GM23248 (cell line): Measurements from ENCODE around the gene HOXD12.

ENCODE experiments used
- EZH2 ChIP-seq: fragments of 200-600 bp; sonication (generic); IDR thresholded peaks from 2 replicates; pipeline ENCODE4 v1.6.1; 2018; ENCODE audit warnings: antibody characterized with exemption, mild to moderate bottlenecking; ENCODE audit not compliant: insufficient read depth, poor library complexity, severe bottlenecking
- EZH2phosphoT487 ChIP-seq: fragments of 200-600 bp; sonication (generic); IDR thresholded peaks from 2 replicates; pipeline ENCODE4 v1.6.1; 2018; ENCODE audit warnings: antibody characterized with exemption, moderate library complexity, mild to moderate bottlenecking, low read depth; ENCODE audit not compliant: insufficient read depth

DNA sequence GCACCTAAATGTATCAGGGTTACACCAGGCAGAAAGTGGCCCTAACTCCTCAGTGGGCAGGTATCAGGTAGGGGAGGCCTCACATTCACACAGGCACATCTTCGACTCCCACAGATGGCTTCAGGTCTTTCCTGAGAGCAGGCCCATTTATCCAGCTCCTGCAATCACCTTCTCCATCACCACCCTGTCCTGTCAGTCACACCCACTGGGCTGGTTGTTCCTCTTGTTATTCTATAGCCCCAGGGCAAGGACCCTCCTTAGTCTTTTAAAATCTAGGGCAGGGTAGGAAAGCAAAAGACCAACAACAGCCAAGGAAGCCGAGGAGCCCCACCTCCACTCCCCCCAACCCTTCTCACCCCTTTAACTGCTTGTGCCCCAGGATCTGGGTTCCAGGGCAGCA, 42.7 kb downstream of the HOXD12 start:
- no peak for TF ChIP-seq EZH2
- no peak for TF ChIP-seq EZH2phosphoT487
